Peyer's patch (tissue), 4 donors: Measurements from ENCODE around the gene DLG3.

Experiments
- CTCF ChIP-seq, 6 experiments: fragments of 450-650 bp in 4 of 6; fragments of 200-600 bp in 2 of 6; sonication (generic) in 1 of 6; IDR thresholded peaks; one replicate each; pipeline ENCODE4 v1.5.1; 2017 to 2019; ENCODE audit warnings: antibody characterized with exemption in 6 of 6, mild to moderate bottlenecking in 3 of 6, moderate library complexity in 1 of 6
- POLR2A ChIP-seq, 2 donors: fragments of 450-650 bp; IDR thresholded peaks; one replicate each; pipeline ENCODE4 v1.5.1; 2017; ENCODE audit warnings: antibody characterized with exemption in 2 of 2, mild to moderate bottlenecking in 2 of 2, moderate library complexity in 2 of 2

GRCh38 chrX:70508296-70508911 lies 63.8 kb downstream of the DLG3 start:
- TF ChIP-seq POLR2A (IDR thresholded peaks at IDR 0.05): no peak
- TF ChIP-seq CTCF (IDR thresholded peaks at IDR 0.05): no peak
